Thoracic aorta (tissue), 2 donors: ENCODE data around the gene CASP6. TPM values are rescaled to one million over a fixed set of nuclear protein-coding genes. Genes with fewer than 3 reads are reported as not detected.

Source experiments
- ATAC-seq: fragments of 150-250 bp; one replicate; pipeline ENCODE4 v1.8.0; 2017; ENCODE audit warnings: low read depth; ENCODE audit not compliant: insufficient number of reproducible peaks, low FRiP score
- DNase-seq: peaks from one replicate; pipeline ENCODE4 v3.0.0-alpha.2; 2020; ENCODE audit warnings: low spot score
- H3K27ac ChIP-seq, 2 donors: fragments of 200-600 bp; sonication (generic); 1 replicate in 1 of 2; 2 replicates in 1 of 2; pipeline ENCODE4 v1.5.1; 2016; ENCODE audit warnings: mild to moderate bottlenecking in 2 of 2, moderate library complexity in 2 of 2
- H3K27me3 ChIP-seq: fragments of 200-600 bp; sonication (generic); replicated peaks from 2 replicates; pipeline ENCODE4 v1.6.0; 2016; ENCODE audit warnings: mild to moderate bottlenecking; ENCODE audit not compliant: insufficient read depth
- H3K36me3 ChIP-seq: fragments of 200-600 bp; sonication (generic); one replicate; pipeline ENCODE4 v1.5.1; 2016
- H3K4me1 ChIP-seq, 2 donors: fragments of 200-600 bp; sonication (generic); 1 replicate in 1 of 2; 2 replicates in 1 of 2; pipeline versions ENCODE4 v1.5.1 to v1.6.0; 2016; ENCODE audit warnings: low read depth in 2 of 2, mild to moderate bottlenecking in 1 of 2; ENCODE audit not compliant: control insufficient read depth in 1 of 2
- H3K4me3 ChIP-seq: fragments of 200-600 bp; sonication (generic); 2 replicates; pipeline ENCODE4 v1.5.1; 2016; ENCODE audit warnings: mild to moderate bottlenecking
- H3K9me3 ChIP-seq: fragments of 200-600 bp; sonication (generic); 2 replicates; pipeline ENCODE4 v1.5.1; 2016
- total RNA-seq, 2 donors: library from RNA; depleted of rRNA; stranded (reverse); fragments of >200 nt; gene quantifications; one replicate each; pipeline versions ENCODE4 v1.1.0 to v1.2.3, GENCODE V29; 2016
- TF ChIP-seq, protein P1 (sequence below): fragments of 200-600 bp; sonication (generic); IDR thresholded peaks from one replicate; pipeline ENCODE4 v1.5.1; 2019; ENCODE audit warnings: antibody characterized with exemption

The CASP6 gene
- total RNA-seq, 2 donors from 2014 or later = 9.0 to 17.3 TPM

DNA sequence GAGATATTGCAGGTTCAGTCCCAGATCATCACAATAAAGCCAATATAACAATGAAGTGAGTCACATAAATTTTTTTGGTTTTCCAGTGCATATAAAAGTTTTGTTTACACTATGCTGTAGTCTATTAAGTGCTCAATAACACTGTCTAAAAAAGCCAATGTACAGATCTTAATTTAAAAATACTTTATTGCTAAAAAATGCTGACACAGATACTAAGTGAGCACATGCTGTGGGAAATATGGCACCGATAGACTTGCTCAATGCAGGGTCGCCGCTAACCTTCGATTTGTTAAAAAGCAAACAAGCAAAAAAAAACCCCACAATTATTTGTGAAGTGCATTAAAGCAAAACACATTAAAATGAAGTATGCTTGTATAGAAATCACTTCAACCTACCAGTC lies 16.4 kb upstream of the CASP6 start:
- TF ChIP-seq, protein P1, sequence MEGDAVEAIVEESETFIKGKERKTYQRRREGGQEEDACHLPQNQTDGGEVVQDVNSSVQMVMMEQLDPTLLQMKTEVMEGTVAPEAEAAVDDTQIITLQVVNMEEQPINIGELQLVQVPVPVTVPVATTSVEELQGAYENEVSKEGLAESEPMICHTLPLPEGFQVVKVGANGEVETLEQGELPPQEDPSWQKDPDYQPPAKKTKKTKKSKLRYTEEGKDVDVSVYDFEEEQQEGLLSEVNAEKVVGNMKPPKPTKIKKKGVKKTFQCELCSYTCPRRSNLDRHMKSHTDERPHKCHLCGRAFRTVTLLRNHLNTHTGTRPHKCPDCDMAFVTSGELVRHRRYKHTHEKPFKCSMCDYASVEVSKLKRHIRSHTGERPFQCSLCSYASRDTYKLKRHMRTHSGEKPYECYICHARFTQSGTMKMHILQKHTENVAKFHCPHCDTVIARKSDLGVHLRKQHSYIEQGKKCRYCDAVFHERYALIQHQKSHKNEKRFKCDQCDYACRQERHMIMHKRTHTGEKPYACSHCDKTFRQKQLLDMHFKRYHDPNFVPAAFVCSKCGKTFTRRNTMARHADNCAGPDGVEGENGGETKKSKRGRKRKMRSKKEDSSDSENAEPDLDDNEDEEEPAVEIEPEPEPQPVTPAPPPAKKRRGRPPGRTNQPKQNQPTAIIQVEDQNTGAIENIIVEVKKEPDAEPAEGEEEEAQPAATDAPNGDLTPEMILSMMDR = no peak
- H3K4me3 ChIP-seq = no peak overlapping the region
- H3K27me3 ChIP-seq = no peaks in the 10 kb centered on the region
- H3K27ac ChIP-seq = no peak overlapping the region
- peaks cover 6% of the 10 kb centered on the region for H3K36me3 ChIP-seq
- H3K9me3 ChIP-seq = no peaks in the 10 kb centered on the region
- no peaks in the 10 kb centered on the region for H3K4me1 ChIP-seq
- ATAC-seq (no peak), DNase-seq (no peak)

DNA sequence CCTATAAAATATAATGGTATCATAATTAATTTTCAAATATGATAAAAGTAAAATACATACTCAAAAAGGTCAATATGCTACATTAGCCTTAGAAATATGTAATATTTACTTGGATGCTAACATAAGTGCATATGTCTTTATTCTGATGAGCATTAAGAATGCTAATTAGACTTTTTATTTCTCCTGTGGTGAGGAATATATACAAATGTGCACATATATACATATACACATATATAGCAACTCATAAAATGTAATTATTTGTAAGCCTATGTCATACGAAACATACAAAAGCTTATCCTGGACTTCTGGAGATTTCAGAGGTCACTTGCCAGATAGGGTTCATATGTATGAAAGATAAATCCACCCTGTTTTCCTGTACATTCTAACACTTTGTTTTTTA lies 15.5 kb upstream of the CASP6 start:
- ATAC-seq (no peak), DNase-seq (no peak)
- Histone ChIP-seq H3K36me3 (peaks cover 6% of the 10 kb centered on the region), H3K4me1 (no peaks in the 10 kb centered on the region), H3K9me3 (no peaks in the 10 kb centered on the region), H3K4me3 (no peak overlapping the region), H3K27me3 (no peaks in the 10 kb centered on the region), H3K27ac (no peak overlapping the region)
- TF ChIP-seq, protein P1 = no peak

DNA sequence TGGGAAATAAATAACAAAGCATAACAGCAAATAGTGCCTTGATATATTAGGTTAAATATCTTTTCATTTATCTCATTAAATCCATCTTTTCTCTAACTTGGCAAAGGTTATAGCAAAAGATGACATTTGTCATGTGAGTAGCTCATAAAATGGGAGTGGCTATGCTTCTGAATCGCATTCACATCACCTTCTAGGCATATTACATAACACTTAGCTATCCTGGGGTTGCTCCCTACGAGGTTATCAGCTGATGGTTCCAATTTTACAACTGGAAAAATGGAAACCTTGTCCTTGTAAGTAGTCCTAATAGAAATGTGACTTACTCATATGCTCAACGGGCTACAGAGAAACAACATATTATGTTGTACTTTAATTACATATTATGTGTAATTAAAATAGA lies 10.3 kb upstream of the CASP6 start:
- DNase-seq (no peak), ATAC-seq (no peak)
- Histone ChIP-seq H3K9me3 (no peaks in the 10 kb centered on the region), H3K27me3 (no peaks in the 10 kb centered on the region), H3K4me1 (peaks cover 0 to 6% of the 10 kb centered on the region in 2 donors), H3K27ac (no peak overlapping the region), H3K4me3 (no peak overlapping the region), H3K36me3 (peaks cover 6% of the 10 kb centered on the region)
- TF ChIP-seq, protein P1 = no peak

DNA sequence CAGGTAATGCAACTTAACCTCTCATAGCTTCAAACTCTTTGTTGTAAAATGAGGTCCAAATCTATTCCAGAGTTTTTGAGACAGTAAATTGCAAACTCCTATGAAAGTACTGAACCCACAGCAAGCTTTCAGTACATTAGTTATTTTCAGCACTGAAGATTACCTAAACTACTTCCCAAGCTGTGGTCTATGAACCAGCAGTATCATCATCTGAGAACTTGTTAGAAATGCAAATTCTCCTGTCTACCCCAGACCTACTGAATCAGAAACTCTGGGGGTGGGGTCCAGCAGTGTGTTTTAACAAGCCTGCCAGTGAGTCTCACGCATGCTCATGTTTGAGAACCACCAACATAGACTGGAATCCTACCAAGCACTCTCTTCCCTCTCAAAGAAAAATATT lies 5.7 kb upstream of the CASP6 start:
- Histone ChIP-seq H3K4me1 (peaks cover 2 to 6% of the 10 kb centered on the region in 2 donors), H3K27me3 (no peaks in the 10 kb centered on the region), H3K27ac (peak overlapping the region in 1 of 2 donors; percentile 41), H3K4me3 (no peak overlapping the region), H3K9me3 (no peaks in the 10 kb centered on the region), H3K36me3 (no peaks in the 10 kb centered on the region)
- DNase-seq = no peak
- TF ChIP-seq, protein P1 = no peak
- ATAC-seq = no peak

DNA sequence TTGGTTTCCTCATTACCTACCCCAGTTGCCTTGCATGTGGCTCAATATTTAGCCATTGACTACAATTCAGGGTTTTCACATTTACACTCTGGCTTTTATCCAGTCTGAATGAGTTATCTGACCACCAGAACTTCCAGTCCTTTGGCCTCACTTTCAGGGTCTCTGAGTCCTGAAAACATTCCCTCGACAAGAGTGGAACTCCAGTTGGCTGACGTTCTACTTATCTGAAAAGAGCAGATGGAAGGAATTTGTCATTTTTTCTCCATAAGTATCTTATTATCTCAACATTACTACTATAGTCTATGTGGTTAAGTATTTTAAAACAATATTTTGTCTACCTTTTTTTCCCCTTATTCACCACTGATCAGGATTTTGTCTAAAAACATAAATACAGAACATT lies 5.2 kb upstream of the CASP6 start:
- no peak for ATAC-seq
- H3K36me3 ChIP-seq = no peaks in the 10 kb centered on the region
- peaks cover 2 to 6% of the 10 kb centered on the region in 2 donors for H3K4me1 ChIP-seq
- H3K27me3 ChIP-seq = no peaks in the 10 kb centered on the region
- H3K9me3 ChIP-seq = no peaks in the 10 kb centered on the region
- TF ChIP-seq, protein P1 = no peak
- H3K4me3 ChIP-seq = no peak overlapping the region
- H3K27ac ChIP-seq = peak overlapping the region; percentile 8 to 41
- DNase-seq = no peak
